HG02798 (cell line): ENCODE results near the gene IL10.

ENCODE experiments used
- ATAC-seq: cut with Tn5 transposase; IDR thresholded peaks from one replicate; pipeline ENCODE4 v1.9.1; 2021; ENCODE audit warnings: mild to moderate bottlenecking; ENCODE audit not compliant: unreplicated experiment, poor library complexity

IL10 gene

GRCh38 chr1:206772243-206772937 lies at the start of gene IL10:
Gene IL10 (minus strand): TSS chr1:206772494. CDS start chr1:206772435, 59 bp downstream.
- ATAC-seq: no peak

DNA sequence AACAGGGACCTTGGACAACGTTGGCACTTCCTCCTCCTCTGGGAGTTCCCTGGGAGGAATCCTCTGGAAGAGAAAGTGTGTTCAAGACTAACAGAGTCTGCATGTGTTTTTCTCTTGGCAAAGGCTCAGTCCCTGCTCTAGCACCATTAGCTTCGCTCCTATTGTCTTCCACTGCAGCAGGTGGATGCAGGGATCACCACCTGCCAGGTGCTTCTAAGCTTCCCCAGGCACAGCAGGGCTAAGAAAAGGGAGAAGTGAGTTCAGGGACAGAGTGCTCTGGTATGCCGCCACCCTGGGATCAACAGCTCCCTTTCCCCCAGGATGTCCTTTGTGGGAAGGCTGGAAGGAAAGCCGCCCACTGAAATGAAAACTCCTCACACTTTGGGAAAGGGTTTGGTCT lies 49.2 kb upstream of the IL10 start:
- ATAC-seq: no peak

DNA sequence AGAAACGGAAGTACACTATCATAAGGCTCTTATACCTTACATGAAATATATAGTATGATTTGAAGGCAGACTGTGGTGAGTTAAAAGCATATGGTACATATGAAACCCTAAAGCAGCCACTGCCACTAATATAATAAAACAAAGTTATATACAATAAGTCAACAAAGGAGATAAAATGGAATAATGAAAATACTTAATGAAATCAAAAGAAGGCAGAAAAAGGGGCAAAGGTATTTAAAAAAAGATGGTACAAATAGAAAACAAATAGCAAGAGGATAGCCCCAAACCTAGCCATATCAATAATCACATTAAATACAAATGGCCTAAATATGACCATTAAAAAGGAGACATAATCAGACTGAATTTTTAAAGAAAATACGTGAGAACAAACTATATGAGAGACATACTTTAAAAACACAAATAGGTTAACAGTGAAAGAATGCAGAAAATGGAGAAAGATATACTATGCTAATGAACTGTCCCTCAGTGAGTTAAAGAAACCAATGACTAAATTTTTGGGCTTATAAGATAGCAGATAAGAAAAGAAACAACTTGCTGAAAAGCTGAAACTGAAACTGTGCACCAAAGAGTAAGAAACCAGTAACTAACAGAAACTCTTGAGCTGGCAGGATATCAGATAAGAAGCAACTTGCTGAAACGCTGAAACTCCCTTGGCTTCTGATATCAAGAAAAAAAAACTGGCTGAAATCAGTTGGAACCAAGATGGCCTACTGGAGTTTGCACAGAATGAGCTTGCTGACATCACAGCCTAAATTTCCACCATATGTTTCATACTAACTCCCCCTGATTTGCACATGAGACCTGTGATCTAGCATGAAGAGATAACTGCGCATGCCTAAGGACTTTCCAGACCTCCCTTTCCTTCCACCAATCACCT lies 44.3 kb upstream of the IL10 start:
- peak; percentile 84 for ATAC-seq

- ATAC-seq: no peak
Measured at GRCh38 chr1:206814716-206815341, 42.5 kb upstream of the IL10 start.

DNA sequence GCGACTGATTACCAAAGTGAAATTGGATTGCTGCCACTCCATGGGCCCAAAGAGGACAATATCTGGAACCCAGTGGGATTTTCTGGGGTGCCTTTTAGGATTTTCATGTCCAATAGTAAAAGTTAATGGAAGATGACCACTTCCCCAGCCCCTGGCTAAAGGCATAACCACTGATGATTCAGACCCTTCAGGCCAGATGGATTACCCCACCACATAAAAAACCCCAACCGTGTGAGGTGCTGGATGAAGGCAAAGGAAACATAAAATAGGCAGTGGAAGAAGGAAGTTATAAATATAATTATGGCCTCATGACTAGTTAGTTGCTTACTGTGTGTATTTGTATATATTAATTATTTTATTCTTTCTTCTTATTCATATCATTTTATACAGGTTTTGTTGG lies 40.2 kb upstream of the IL10 start:
- ATAC-seq: no peak

DNA sequence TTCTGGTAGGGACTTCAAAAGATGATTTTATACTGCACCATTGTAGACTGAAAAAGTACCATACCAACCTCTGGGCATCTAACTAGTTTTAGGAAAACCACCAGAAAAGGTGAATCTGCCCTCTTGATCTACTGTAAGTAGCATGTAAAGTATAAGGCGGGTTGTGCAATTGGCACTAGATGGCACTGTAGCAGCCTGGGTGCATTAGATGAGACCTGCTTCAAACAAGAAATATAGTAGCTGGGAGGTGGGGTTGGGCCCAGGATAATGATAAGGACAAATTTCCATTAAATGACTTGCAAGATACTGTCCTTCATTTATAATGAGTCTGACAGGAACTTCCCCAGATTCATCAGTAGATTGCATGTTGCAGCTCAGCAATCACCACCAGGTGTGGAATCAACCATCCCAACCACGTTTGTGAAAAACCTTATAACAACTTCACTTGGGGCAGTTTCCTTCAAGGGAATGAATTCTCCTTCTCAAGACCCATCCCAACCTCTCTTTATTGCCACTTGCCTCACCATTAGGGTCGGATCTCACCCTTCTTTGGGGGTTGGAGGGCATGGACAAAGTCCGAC lies 37.3 kb upstream of the IL10 start:
- ATAC-seq: no peak

- peak; percentile 75 for ATAC-seq
Measured at GRCh38 chr1:206808615-206809014, 36.3 kb upstream of the IL10 start.

GRCh38 chr1:206805357-206805756 lies 33.1 kb upstream of the IL10 start:
- ATAC-seq: no peak

DNA sequence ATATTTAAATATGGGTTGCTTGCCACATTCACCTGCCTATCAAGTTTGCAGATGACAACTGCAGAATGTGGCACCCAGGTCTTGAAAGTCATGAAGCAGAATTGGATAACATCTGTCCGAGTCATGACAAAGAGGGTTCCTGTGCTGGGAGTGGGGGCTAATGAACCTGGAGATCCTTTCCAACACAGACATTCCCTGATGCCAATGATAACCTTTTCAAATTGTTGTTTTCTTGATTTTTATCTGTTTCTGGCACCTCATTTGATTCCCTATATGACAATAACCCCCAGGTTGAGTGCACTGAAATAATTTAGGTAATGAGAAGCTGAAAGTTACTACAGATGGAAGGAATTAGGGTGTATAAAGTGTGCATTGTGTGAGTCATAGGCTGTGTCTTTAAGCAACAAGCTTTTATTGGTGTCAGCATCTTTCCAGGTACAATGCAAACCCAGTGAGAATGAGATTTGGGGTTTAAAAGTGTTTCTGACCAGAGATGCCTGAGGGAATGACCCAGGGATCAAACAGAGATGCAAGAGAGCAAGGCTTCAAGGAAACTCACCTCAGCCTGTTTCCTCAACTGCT lies 32.0 kb upstream of the IL10 start:
- ATAC-seq: no peak

- peak; percentile 94 for ATAC-seq
Measured at GRCh38 chr1:206803221-206803730, 31.0 kb upstream of the IL10 start.

GRCh38 chr1:206802401-206802800 lies 30.1 kb upstream of the IL10 start:
- ATAC-seq: no peak

DNA sequence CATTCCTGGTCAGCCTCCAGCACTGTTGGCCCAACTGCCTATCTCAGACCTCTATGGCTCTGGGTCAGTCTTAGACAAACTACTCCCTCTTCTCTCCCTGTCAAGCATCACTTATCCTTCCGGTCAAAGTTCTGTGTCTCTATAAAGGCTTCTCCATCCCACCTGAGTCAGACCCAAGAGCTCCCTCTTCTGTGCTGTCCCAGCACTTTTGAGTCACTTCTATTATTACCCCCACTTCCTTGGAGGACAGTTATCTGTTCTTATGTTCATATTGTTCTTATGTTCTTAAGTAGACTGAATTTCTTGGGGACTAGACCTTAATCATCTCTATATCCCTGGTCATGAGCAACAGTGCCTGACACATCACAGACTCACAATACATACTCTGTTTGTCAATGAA lies 29.2 kb upstream of the IL10 start:
- no peak for ATAC-seq

DNA sequence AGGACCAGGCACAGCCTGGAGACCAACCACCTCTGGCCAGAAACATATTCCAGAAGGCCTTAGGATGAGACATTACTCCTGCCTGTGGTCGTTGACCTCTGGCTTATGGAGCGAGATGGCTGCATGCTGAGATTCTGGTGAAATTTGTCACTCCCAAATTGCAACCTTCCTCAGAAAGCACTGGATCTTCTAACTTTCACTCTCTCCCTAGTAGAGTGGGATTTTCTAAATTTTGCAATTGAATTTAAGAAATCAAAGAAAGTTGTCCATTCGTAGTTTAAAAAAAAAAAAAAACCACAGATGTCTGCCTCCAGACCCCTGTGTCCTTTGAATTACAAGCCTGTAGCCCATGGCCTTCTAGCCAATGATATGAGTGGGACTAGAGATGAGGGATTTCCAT lies 28.6 kb upstream of the IL10 start:
- no peak for ATAC-seq

GRCh38 chr1:206800411-206800810 lies 28.1 kb upstream of the IL10 start:
- ATAC-seq: no peak

- ATAC-seq: no peak
Measured at GRCh38 chr1:206799311-206799710, 27.0 kb upstream of the IL10 start.

GRCh38 chr1:206798384-206798996 lies 26.2 kb upstream of the IL10 start:
- no peak for ATAC-seq

DNA sequence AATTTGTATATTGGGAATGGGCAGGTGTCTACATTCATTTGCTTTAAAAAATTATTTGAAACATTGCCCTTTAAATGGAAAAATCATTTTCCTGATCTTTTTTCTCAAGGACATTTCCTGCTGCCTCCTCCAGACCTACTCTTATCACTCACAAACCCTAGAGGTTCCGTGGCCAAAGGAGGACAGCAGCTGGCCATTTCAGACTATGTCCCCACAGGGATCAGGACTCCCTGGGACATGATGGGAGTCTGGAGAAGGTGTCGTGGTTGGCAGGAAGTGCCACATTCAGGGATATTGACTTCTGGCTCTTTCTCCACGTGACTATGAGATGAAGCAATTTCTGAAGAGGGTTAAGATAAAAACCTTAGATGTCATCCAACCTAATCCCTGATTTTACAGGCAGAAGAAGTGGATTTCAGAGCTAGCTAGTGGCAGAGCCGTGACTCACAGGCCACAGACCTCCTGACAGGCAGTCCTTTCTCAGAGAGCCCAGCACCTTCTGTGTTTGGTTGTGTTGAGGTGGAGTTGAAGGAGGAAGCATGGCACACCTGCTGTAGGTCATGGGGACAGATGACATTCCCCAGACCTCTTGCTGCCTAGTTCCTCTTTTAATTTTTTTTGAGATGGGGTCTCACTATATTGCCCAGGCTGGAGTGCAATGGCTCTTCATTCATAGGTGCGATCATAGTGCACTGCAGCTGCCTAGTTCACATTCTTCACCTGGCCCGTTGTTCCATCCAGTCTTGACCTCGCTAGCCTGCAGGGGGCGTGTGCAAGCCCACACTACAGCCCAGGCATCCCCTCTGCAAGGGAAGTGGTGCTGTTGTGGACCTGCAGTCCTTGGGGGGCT lies 25.5 kb upstream of the IL10 start:
- no peak for ATAC-seq

DNA sequence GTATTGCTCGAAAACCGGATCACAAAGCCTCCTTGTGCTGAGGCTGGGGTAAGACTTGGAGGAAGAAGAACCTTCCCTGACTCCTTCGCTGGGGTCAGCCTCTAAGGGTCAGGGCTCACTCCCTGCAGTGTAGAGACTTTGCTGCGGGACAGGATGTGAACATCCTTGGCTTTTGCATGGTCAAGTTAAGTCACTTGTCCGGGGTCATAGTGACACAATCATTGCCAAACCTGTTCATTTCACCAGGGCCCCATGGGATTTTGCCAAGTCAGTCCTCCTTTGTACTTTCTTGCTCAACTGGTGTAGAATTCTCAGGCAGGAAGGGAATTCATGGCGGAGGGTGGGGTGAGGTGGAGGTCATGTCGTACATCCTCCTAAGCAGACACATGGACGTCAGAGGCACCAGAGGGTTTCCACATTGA lies 24.7 kb upstream of the IL10 start:
- ATAC-seq: no peak

DNA sequence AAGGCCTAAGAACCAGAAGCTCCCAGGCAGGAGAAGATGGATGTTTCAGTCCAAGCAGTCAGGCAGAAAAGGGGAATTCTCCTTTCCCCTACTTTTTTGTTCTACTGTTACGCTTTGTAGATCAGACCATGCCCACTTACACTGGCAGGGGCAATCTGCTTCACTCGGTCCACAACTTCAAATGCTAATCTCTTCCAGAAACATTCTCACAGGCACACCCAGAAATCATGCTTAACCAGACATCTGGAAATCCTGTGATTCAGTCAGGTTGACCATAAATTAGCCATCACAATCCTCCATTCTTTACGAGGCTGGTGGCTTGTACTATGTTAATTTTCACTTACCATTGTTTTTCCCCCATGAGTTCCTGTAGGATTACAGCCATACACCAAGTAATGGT lies 23.8 kb upstream of the IL10 start:
- no peak for ATAC-seq
